H1 (cell line): ENCODE results near the gene PCBP1. TPM values are rescaled to one million over a fixed set of nuclear protein-coding genes. Genes with fewer than 3 reads are reported as not detected.

Source experiments
- CTCF ChIA-PET: fragments of 300-600 bp; sonication (Branson Sonifier 250); formaldehyde crosslinking; loops from one replicate; lab custom pipeline; 2021; ENCODE audit not compliant: partially characterized antibody; lab: Charles Lee
- POLR2A ChIA-PET: fragments of 300-600 bp; sonication (Branson Sonifier 250); formaldehyde crosslinking; loops from one replicate; lab custom pipeline; 2021; ENCODE audit warnings: inconsistent platforms; ENCODE audit not compliant: partially characterized antibody; lab: Charles Lee
- DNase-seq, 2 experiments: peaks; one replicate each; pipeline versions ENCODE4 v3.0.0 to v3.0.0-alpha.2; 2010 to 2022; ENCODE audit warnings: low spot score in 2 of 2, low read depth in 1 of 2, mixed read lengths in 1 of 2
- FAIRE-seq: peaks from 2 replicates; lab custom pipeline; 2011; peaks lifted over from hg19 to GRCh38; lab: Jason Lieb, UNC
- H2AFZ ChIP-seq: 2 replicates; pipeline ENCODE4 v1.8.1; 2012; ENCODE audit warnings: low read length, inconsistent platforms
- H2AK5ac ChIP-seq: 2 replicates; pipeline ENCODE4 v1.6.1; 2013; ENCODE audit warnings: low read depth, low read length
- H2BK120ac ChIP-seq: replicated peaks from 2 replicates; pipeline ENCODE3; 2013; ENCODE audit warnings: low read depth, low read length, inconsistent platforms
- H2BK12ac ChIP-seq: 2 replicates; pipeline ENCODE4 v1.6.1; 2013; ENCODE audit warnings: low read depth, low read length
- H2BK15ac ChIP-seq: 2 replicates; pipeline ENCODE4 v1.6.1; 2013; ENCODE audit warnings: low read length
- H2BK20ac ChIP-seq: 2 replicates; pipeline ENCODE4 v1.6.1; 2013; ENCODE audit warnings: low read length
- H2BK5ac ChIP-seq: 2 replicates; pipeline ENCODE4 v1.6.1; 2013; ENCODE audit warnings: low read depth, low read length
- H3K14ac ChIP-seq: 2 replicates; pipeline ENCODE4 v1.6.1; 2013; ENCODE audit warnings: inconsistent platforms; ENCODE audit not compliant: insufficient read length
- H3K18ac ChIP-seq: 2 replicates; pipeline ENCODE4 v1.6.1; 2013; ENCODE audit warnings: low read length; ENCODE audit errors: extremely low read depth
- H3K23ac ChIP-seq: 2 replicates; pipeline ENCODE4 v1.6.1; 2013; ENCODE audit warnings: inconsistent platforms; ENCODE audit not compliant: insufficient read length
- H3K23me2 ChIP-seq: 2 replicates; pipeline ENCODE4 v1.6.1; 2013; ENCODE audit warnings: low read depth, low read length
- H3K27ac ChIP-seq: 2 replicates; pipeline ENCODE4 v1.6.1; 2011; ENCODE audit warnings: low read depth, low read length, inconsistent platforms
- H3K27me3 ChIP-seq, 4 experiments: replicated peaks in 1 of 4; 1 replicate in 1 of 4; 2 replicates in 3 of 4; pipeline versions ENCODE4 v1.6.1 to v1.8.1; 2011 to 2013; ENCODE audit warnings: low read length in 3 of 4, mild to moderate bottlenecking in 3 of 4, inconsistent platforms in 2 of 4, mixed read lengths in 2 of 4, moderate library complexity in 1 of 4; ENCODE audit not compliant: control insufficient read depth in 3 of 4, insufficient read depth in 3 of 4; ENCODE audit errors: extremely low read depth in 1 of 4
- H3K36me3 ChIP-seq, 4 experiments: 2 replicates each; pipeline versions ENCODE4 v1.6.1 to v1.8.1; 2011 to 2013; ENCODE audit warnings: mild to moderate bottlenecking in 4 of 4, low read length in 3 of 4, moderate library complexity in 2 of 4, control low read depth in 1 of 4, inconsistent platforms in 1 of 4; ENCODE audit not compliant: insufficient read depth in 4 of 4, control insufficient read depth in 2 of 4
- H3K4ac ChIP-seq: replicated peaks from 2 replicates; pipeline ENCODE3; 2013; ENCODE audit warnings: low read length, low read depth, mixed read lengths, inconsistent platforms; ENCODE audit not compliant: insufficient read length
- H3K4me1 ChIP-seq, 4 experiments: replicated peaks in 1 of 4; 1 replicate in 1 of 4; 2 replicates in 3 of 4; pipeline versions ENCODE4 v1.6.1 to v1.8.1; 2011 to 2013; ENCODE audit warnings: low read length in 3 of 4, inconsistent platforms in 2 of 4, mixed read lengths in 1 of 4; ENCODE audit not compliant: insufficient read depth in 4 of 4, control insufficient read depth in 3 of 4
- H3K4me2 ChIP-seq, 2 experiments: 2 replicates each; pipeline versions ENCODE4 v1.6.1 to v1.8.1; 2011 to 2013; ENCODE audit warnings: low read depth in 2 of 2, low read length in 2 of 2, control low read depth in 1 of 2, inconsistent platforms in 1 of 2, mild to moderate bottlenecking in 1 of 2; ENCODE audit not compliant: insufficient read depth in 1 of 2
- H3K4me3 ChIP-seq, 4 experiments: fragments of 200-600, 300-600 bp in 1 of 4; sonication (generic), shearing (Covaris generic), sonication (Bioruptor Twin) in 1 of 4; 2 replicates each; pipeline versions ENCODE4 v1.5.1 to v1.8.1; 2011 to 2016; ENCODE audit warnings: low read length in 4 of 4, low read depth in 3 of 4, control low read depth in 2 of 4, inconsistent platforms in 2 of 4, mild to moderate bottlenecking in 2 of 4, mixed read lengths in 1 of 4, moderate library complexity in 1 of 4; ENCODE audit not compliant: insufficient read depth in 2 of 4; ENCODE audit errors: extremely low read depth in 1 of 4
- H3K56ac ChIP-seq: replicated peaks from 2 replicates; pipeline ENCODE3; 2013; ENCODE audit warnings: low read depth, mild to moderate bottlenecking, mixed read lengths, low read length, inconsistent platforms; ENCODE audit not compliant: insufficient read length
- H3K79me1 ChIP-seq: 2 replicates; pipeline ENCODE4 v1.6.1; 2013; ENCODE audit warnings: low read depth, low read length, control low read depth
- H3K79me2 ChIP-seq, 2 experiments: 2 replicates each; pipeline versions ENCODE4 v1.6.1 to v1.8.1; 2012 to 2013; ENCODE audit warnings: low read length in 2 of 2, mild to moderate bottlenecking in 2 of 2, inconsistent platforms in 1 of 2; ENCODE audit not compliant: insufficient read depth in 2 of 2, control insufficient read depth in 1 of 2
- H3K9ac ChIP-seq, 4 experiments: replicated peaks in 1 of 4; 1 replicate in 1 of 4; 2 replicates in 3 of 4; pipeline versions ENCODE4 v1.6.1 to v1.8.1; 2011 to 2013; ENCODE audit warnings: low read depth in 3 of 4, low read length in 3 of 4, control low read depth in 2 of 4, mild to moderate bottlenecking in 2 of 4, moderate library complexity in 2 of 4, inconsistent platforms in 1 of 4; ENCODE audit errors: extremely low read depth in 1 of 4
- H3K9me3 ChIP-seq, 2 experiments: 2 replicates each; pipeline versions ENCODE4 v1.6.1 to v1.8.1; 2012 to 2013; ENCODE audit warnings: mild to moderate bottlenecking in 2 of 2, moderate library complexity in 2 of 2, control low read depth in 1 of 2, inconsistent platforms in 1 of 2, low read depth in 1 of 2, low read length in 1 of 2, mixed read lengths in 1 of 2; ENCODE audit not compliant: insufficient read depth in 2 of 2
- H4K20me1 ChIP-seq, 2 experiments: replicated peaks in 1 of 2; 2 replicates each; pipeline versions ENCODE3 to v1.8.1; 2011 to 2013; ENCODE audit warnings: inconsistent platforms in 2 of 2, low read length in 2 of 2, mild to moderate bottlenecking in 1 of 2; ENCODE audit not compliant: insufficient read depth in 2 of 2, control insufficient read depth in 1 of 2
- H4K5ac ChIP-seq: 2 replicates; pipeline ENCODE4 v1.6.1; 2013; ENCODE audit warnings: low read length, low read depth, mixed read lengths, inconsistent platforms; ENCODE audit not compliant: insufficient read length
- H4K8ac ChIP-seq: 2 replicates; pipeline ENCODE4 v1.8.0; 2013; ENCODE audit warnings: mild to moderate bottlenecking, moderate library complexity, low read length, inconsistent platforms; ENCODE audit not compliant: insufficient read depth; ENCODE audit errors: extremely low read depth
- H4K91ac ChIP-seq: replicated peaks from 2 replicates; pipeline ENCODE3; 2013; ENCODE audit warnings: low read length, mixed read lengths, inconsistent platforms; ENCODE audit not compliant: insufficient read length
- CTBP2 ChIP-seq: IDR thresholded peaks from 2 replicates; pipeline ENCODE4 v1.7.0; 2011; ENCODE audit warnings: borderline replicate concordance, mild to moderate bottlenecking, moderate library complexity, mixed read lengths, low read length; ENCODE audit not compliant: insufficient read depth, insufficient read length
- GTF2F1 ChIP-seq: IDR thresholded peaks from 2 replicates; pipeline ENCODE4 v1.6.1; 2012; ENCODE audit warnings: low read depth, low read length, improper control_type of control experiment, borderline replicate concordance
- KDM1A ChIP-seq: fragments of 200-600, 300-600 bp; sonication (generic); IDR thresholded peaks from 2 replicates; pipeline ENCODE4 v1.7.1; 2016; ENCODE audit warnings: mild to moderate bottlenecking, low read length, borderline replicate concordance
- POU5F1 ChIP-seq: IDR thresholded peaks from 2 replicates; pipeline ENCODE4 v1.6.1; 2011; ENCODE audit warnings: low read depth, mild to moderate bottlenecking, low read length, moderate library complexity
- RAD21 ChIP-seq, 2 experiments: IDR thresholded peaks in 1 of 2; conservative IDR thresholded peaks in 1 of 2; 2 replicates each; pipeline ENCODE4 v1.6.1; 2011; ENCODE audit warnings: low read depth in 2 of 2, low read length in 2 of 2, improper control_type of control experiment in 1 of 2, inconsistent platforms in 1 of 2, mild to moderate bottlenecking in 1 of 2, moderate library complexity in 1 of 2
- RBBP5 ChIP-seq: IDR thresholded peaks from 2 replicates; pipeline ENCODE4 v1.7.1; 2012; ENCODE audit warnings: low read depth, mild to moderate bottlenecking, inconsistent platforms, low read length, moderate library complexity, borderline replicate concordance
- RXRA ChIP-seq: IDR thresholded peaks from 2 replicates; pipeline ENCODE4 v1.6.1; 2011; ENCODE audit warnings: low read depth, mild to moderate bottlenecking, low read length, moderate library complexity; ENCODE audit not compliant: insufficient read depth
- SIN3A ChIP-seq, 2 experiments: IDR thresholded peaks in 1 of 2; conservative IDR thresholded peaks in 1 of 2; 2 replicates each; pipeline ENCODE4 v1.6.1; 2011 to 2012; ENCODE audit warnings: low read length in 2 of 2, improper control_type of control experiment in 1 of 2, low read depth in 1 of 2, mild to moderate bottlenecking in 1 of 2
- TBP ChIP-seq: IDR thresholded peaks from 2 replicates; pipeline ENCODE4 v1.6.1; 2011; ENCODE audit warnings: low read depth, low read length, improper control_type of control experiment
- WGBS, 2 experiments: shearing (Covaris generic) in 1 of 2; methylation state at CpG; one replicate each; pipeline versions ENCODE4 v1.1.6 to v1.1.7; 2013 to 2015; ENCODE audit warnings: low lambda C conversion rate in 2 of 2, mixed read lengths in 2 of 2, inconsistent platforms in 1 of 2, low coverage in 1 of 2, missing lambda C conversion rate in 1 of 2; ENCODE audit not compliant: insufficient replicate concordance in 2 of 2, insufficient coverage in 1 of 2, insufficient read length in 1 of 2; ENCODE audit errors: extremely low coverage in 1 of 2, missing lambda C conversion rate in 1 of 2; 5-methylcytosine and 5-hydroxymethylcytosine counted together
- polyA plus RNA-seq, 7 experiments: library from polyadenylated mRNA; depleted of rRNA in 3 of 7; stranded (reverse) in 5 of 7; unstranded in 2 of 7; fragments of >200 nt in 5 of 7; fragments of 200-250 nt in 2 of 7; gene quantifications; 1 replicate in 5 of 7; 2 replicates in 1 of 7; 4 replicates in 1 of 7; pipeline versions ENCODE4 v1.2.1 to v1.2.3, GENCODE V29; 2011 to 2013; ENCODE audit warnings: missing spikeins in 2 of 7, mixed read lengths in 2 of 7
- total RNA-seq: library from RNA; stranded (reverse); fragmentation: NEBNext Ultra II Directional; extraction: Animal tissue kit (Norgen Biotek cat#: 25700); gene quantifications from 2 replicates; pipeline ENCODE4 v1.2.1, GENCODE V29; 2021
- TF ChIP-seq, protein P1 (sequence below): IDR thresholded peaks from 2 replicates; pipeline ENCODE4 v1.6.1; 2012; ENCODE audit warnings: inconsistent platforms

Gene PCBP1
- total and polyA plus RNA-seq, 2 of the 8 experiments (the other 6 are each of a cell fraction or from before 2014, with no cell fraction given): 279 to 493 TPM

DNA sequence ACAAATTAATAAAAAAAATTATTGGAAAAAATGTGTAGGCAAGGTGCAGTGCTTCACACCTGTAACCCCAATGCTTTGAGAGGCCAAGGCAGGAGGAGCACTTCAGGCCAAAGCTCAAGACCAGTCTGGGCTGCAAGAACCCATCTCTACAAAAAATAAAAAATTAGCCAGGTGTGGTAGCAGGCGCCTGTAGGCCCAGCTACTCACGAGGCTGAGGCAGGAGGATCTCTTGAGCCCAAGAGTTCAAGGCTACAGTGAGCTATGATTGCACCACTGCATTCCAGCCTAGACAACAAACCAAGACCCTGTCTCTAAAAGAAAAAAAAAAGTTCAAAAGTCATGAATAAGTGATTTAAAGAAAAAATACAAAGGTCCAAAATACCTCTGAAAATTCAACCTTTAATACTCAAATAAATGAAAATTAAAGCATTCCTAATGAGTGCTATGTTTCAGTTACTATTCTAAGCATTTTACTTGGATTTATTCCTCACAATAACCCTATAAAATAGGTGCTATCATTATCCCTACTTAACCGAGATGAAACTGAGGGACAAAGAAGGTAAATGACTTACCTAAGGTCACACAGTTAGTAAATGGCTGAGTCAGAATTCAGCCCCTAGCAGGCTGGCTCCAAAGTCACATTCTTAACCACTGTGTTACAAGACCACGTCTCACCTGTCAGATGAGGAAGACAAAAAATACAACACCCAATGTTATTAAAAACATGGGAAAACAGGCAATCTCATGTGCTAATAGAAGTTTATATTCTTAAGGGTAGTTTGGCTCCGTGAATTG is 36.4 kb upstream of the PCBP1 start:
- Histone ChIP-seq H3K27ac (no peak overlapping the region), H3K9me3 (no peaks in the 10 kb centered on the region), H2AK5ac (no peak overlapping the region), H3K4me1 (no peaks in the 10 kb centered on the region), H3K79me2 (no peaks in the 10 kb centered on the region), H2BK15ac (no peak overlapping the region), H3K4ac (no peak overlapping the region), H4K20me1 (no peaks in the 10 kb centered on the region), H4K91ac (no peak overlapping the region), H2AFZ (no peak overlapping the region), H3K18ac (no peak overlapping the region), H4K5ac (no peak overlapping the region), H2BK120ac (no peak overlapping the region), H3K23ac (no peak overlapping the region), H2BK5ac (no peak overlapping the region), H3K23me2 (no peaks in the 10 kb centered on the region), H3K56ac (no peak overlapping the region), H3K36me3 (peaks cover 5 to 23% (median 16%) of the 10 kb centered on the region in 4 experiments; a peak in 7 of 8 replicates), H3K9ac (no peak overlapping the region), H3K27me3 (no peaks in the 10 kb centered on the region), H3K79me1 (no peaks in the 10 kb centered on the region), H3K4me2 (no peak overlapping the region), H4K8ac (no peak overlapping the region), H2BK12ac (no peak overlapping the region), H3K4me3 (no peak overlapping the region), H2BK20ac (no peak overlapping the region), H3K14ac (no peak overlapping the region)
- 90% methylated on average over 5 of the region's 5 CpGs; no CpG with 5 or more reads in 1 of the 2 experiments for WGBS, 2 experiments
- CTCF ChIA-PET: interaction anchor here (0.7 to 1.7 kb wide), 3 partner anchors 12 to 44 kb away, joined by 3 to 5 read pairs (median 4); no protein-coding TSS in a partner anchor
- FAIRE-seq (no peak), DNase-seq (no peak)
- POLR2A ChIA-PET: interaction anchor here (1.3 to 2.8 kb wide), 3 partner anchors 10 to 137 kb away, joined by 3 to 9 read pairs (median 5); no protein-coding TSS in a partner anchor
- TF ChIP-seq CTBP2 (no peak), KDM1A (no peak), RAD21 (IDR thresholded peaks at IDR 0.05 in 1 of 2, conservative IDR thresholded peaks at IDR 0.05 in 1 of 2; ENCODE audit: low read depth in 2 of 2, low read length in 2 of 2) (no peak), RBBP5 (no peak), TBP (no peak), POU5F1 (no peak), GTF2F1 (no peak), SIN3A (conservative IDR thresholded peaks at IDR 0.05 in 1 of 2, IDR thresholded peaks at IDR 0.05 in 1 of 2; ENCODE audit: low read depth in 1 of 2, low read length in 2 of 2) (no peak), RXRA (no peak)
- TF ChIP-seq, protein P1, sequence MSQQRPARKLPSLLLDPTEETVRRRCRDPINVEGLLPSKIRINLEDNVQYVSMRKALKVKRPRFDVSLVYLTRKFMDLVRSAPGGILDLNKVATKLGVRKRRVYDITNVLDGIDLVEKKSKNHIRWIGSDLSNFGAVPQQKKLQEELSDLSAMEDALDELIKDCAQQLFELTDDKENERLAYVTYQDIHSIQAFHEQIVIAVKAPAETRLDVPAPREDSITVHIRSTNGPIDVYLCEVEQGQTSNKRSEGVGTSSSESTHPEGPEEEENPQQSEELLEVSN: no peak
